ENCODE data around the gene WDR7. TPM values are rescaled to one million over a fixed set of nuclear protein-coding genes. Genes with fewer than 3 reads are reported as not detected.

WDR7 gene
- total RNA-seq, 2 donors from 2014 or later, result 22.3 to 24.0 TPM

DNA sequence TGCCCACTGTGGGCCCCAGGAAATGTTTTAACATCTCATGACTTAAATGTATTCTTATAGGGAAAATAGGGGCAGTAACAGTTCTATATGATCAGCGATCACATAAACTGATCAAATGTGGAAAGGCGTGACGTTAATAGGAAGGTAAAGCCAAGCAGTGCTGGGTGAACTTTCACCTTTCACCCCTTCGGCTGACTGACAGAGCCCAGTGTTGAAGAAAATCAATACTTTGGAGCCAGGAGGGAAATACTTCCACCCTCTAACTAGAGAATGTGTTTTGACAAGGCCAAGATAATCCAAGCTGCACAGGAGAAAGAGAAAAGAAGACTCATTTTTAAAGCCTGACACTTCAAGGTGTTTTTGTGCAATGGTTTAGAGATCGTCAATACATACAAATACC is 379.3 kb downstream of the WDR7 start:
- DNase-seq (ENCODE audit: low spot score), result no peak

DNA sequence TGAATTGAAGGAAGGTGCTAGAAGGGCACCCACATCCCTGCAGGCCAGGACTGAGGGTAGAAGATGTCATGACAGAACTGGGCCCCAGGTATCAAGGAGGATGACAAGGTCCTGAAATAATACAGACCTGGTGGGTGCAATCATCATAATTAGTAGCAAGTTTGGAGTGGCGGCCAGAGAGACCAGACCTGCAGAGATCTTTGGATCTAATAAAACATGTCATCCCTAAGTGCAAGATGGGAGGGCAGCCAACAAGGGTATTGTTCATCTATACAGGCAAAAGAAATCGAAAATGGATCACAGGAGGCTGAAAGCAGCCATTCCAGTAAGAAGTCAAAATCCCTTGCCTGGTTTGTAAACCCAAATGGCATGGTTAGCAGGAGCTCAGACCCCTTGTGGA is 384.4 kb downstream of the WDR7 start:
- TF ChIP-seq, protein P1, sequence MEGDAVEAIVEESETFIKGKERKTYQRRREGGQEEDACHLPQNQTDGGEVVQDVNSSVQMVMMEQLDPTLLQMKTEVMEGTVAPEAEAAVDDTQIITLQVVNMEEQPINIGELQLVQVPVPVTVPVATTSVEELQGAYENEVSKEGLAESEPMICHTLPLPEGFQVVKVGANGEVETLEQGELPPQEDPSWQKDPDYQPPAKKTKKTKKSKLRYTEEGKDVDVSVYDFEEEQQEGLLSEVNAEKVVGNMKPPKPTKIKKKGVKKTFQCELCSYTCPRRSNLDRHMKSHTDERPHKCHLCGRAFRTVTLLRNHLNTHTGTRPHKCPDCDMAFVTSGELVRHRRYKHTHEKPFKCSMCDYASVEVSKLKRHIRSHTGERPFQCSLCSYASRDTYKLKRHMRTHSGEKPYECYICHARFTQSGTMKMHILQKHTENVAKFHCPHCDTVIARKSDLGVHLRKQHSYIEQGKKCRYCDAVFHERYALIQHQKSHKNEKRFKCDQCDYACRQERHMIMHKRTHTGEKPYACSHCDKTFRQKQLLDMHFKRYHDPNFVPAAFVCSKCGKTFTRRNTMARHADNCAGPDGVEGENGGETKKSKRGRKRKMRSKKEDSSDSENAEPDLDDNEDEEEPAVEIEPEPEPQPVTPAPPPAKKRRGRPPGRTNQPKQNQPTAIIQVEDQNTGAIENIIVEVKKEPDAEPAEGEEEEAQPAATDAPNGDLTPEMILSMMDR (IDR thresholded peaks at IDR 0.05), result no peak
- H3K4me3 ChIP-seq, result no peak overlapping the region
- DNase-seq (ENCODE audit: low spot score), result no peak
- H3K4me1 ChIP-seq, result no peaks in the 10 kb centered on the region
- H3K27me3 ChIP-seq, result no peaks in the 10 kb centered on the region
- H3K9me3 ChIP-seq, result no peaks in the 10 kb centered on the region
- H3K36me3 ChIP-seq, result peaks cover 4% of the 10 kb centered on the region
- no peak overlapping the region for H3K27ac ChIP-seq

More for the DNA sequence above, 379.3 kb downstream of the WDR7 start:
- Histone ChIP-seq H3K4me1 (no peaks in the 10 kb centered on the region), H3K9me3 (no peaks in the 10 kb centered on the region), H3K27me3 (no peaks in the 10 kb centered on the region), H3K4me3 (no peak overlapping the region), H3K36me3 (peaks cover 28% of the 10 kb centered on the region), H3K27ac (no peak overlapping the region)
- TF ChIP-seq, protein P1 (IDR thresholded peaks at IDR 0.05), result no peak

DNA sequence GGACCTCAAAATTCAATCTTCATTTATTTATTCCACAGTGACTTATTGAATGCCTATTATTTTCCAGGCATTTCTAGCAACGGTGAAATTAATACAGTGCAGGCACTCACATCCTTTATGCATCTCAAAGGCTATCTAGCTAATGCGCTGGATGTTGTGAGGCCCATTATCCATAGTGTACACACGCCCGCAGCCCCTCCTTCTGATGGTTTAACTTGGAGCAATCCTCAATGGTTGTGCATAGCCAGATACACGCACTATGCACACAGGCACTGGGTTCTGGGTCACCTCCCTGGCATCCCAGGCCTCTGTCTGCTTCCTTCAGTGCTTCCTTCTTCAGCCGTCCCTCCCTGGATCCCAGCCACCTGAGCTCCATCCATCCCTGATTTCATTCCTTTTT is 387.2 kb downstream of the WDR7 start:
- no peak overlapping the region for H3K4me3 ChIP-seq
- H3K4me1 ChIP-seq, result no peaks in the 10 kb centered on the region
- TF ChIP-seq, protein P1 (IDR thresholded peaks at IDR 0.05), result no peak
- no peak for DNase-seq (ENCODE audit: low spot score)
- H3K9me3 ChIP-seq, result no peaks in the 10 kb centered on the region
- H3K27ac ChIP-seq, result no peak overlapping the region
- H3K36me3 ChIP-seq, result no peaks in the 10 kb centered on the region
- H3K27me3 ChIP-seq, result no peaks in the 10 kb centered on the region

DNA sequence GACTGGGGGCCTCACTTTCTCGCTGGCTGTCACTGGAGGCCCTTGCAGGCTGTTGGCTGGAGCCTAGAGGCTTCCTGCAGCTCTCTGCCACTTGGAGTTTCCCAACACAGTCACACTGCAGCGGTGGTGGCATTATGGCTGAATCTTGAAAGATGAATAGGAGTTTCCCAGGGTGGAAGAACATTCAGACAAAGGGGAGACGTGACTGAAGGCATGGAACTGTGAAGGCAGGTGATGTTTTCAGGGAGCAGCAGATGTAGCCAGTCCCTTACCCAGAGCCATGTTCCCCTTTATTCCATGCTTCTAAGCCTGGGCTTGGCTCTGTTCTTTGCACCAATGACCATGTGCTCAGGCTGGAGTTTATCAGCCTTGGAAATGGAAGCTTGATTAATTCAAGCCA is 389.0 kb downstream of the WDR7 start:
- TF ChIP-seq, protein P1 (IDR thresholded peaks at IDR 0.05), result no peak
- no peak for DNase-seq (ENCODE audit: low spot score)
- no peak overlapping the region for H3K4me3 ChIP-seq
- no peaks in the 10 kb centered on the region for H3K4me1 ChIP-seq
- H3K9me3 ChIP-seq, result no peaks in the 10 kb centered on the region
- H3K27ac ChIP-seq, result no peak overlapping the region
- no peaks in the 10 kb centered on the region for H3K27me3 ChIP-seq
- H3K36me3 ChIP-seq, result no peaks in the 10 kb centered on the region

DNA sequence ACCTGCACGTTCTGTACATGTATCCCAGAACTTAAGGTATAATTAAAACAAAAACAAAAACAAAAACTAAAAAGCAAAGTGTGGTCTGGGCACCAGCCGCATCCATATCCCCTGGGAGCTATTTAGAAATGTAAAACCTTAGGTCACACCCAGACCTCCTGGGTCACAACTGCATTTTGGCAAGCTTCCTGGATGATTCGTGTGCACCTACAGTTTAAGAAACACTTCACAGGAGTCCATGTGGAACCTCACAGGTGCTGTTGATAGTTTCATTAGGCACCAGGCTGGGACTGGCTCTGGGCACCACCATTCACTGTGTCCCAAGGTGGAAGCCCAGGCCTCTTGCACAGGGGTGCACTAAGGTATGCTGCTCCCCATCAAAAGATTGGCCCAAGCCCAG is 392.1 kb downstream of the WDR7 start:
- TF ChIP-seq, protein P1 (IDR thresholded peaks at IDR 0.05), result no peak
- no peaks in the 10 kb centered on the region for H3K36me3 ChIP-seq
- H3K4me1 ChIP-seq, result no peaks in the 10 kb centered on the region
- no peaks in the 10 kb centered on the region for H3K27me3 ChIP-seq
- no peak overlapping the region for H3K4me3 ChIP-seq
- H3K9me3 ChIP-seq, result peaks cover 0 to 17% of the 10 kb centered on the region in 2 donors
- H3K27ac ChIP-seq, result no peak overlapping the region
- DNase-seq (ENCODE audit: low spot score), result no peak

DNA sequence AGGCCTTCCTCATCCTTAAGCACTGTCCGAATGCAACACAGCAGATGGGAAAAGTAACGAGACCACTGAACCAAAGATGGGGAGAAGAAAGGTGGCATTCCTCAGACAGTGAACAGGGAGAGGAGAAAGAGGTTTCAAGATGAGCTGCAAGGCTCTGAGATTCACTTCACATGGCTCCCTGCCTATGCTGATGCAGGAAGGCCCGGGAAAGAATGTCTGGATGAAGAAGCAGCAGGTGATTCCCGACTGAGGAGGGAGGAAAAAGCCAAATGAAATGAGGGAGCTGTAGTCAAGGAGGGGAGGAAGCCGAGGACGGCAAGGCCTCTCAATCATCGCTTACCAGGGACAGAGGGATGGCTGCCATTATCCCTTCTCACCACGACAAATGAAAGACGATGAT is 397.2 kb downstream of the WDR7 start:
- peaks cover 0 to 17% of the 10 kb centered on the region in 2 donors for H3K9me3 ChIP-seq

More for the DNA sequence above, 397.2 kb downstream of the WDR7 start:
- Histone ChIP-seq H3K4me3 (no peak overlapping the region), H3K27ac (no peak overlapping the region), H3K4me1 (no peaks in the 10 kb centered on the region), H3K27me3 (no peaks in the 10 kb centered on the region), H3K36me3 (no peaks in the 10 kb centered on the region)
- TF ChIP-seq, protein P1 (IDR thresholded peaks at IDR 0.05), result no peak
- DNase-seq (ENCODE audit: low spot score), result no peak

Measured in right atrium auricular region (tissue), 2 donors.